Adrenal gland (tissue), 12 donors: ENCODE measurements around the gene TCEA2. TPM values are rescaled to one million over a fixed set of nuclear protein-coding genes. Genes with fewer than 3 reads are reported as not detected.

Experiments used
- DNase-seq, 7 donors: peaks; one replicate each; pipeline ENCODE4 v3.0.0-alpha.2; 2019 to 2020
- H3K27ac ChIP-seq, 5 donors: fragments of 200-600 bp; sonication (generic) in 4 of 5; 1 replicate in 3 of 5; 2 replicates in 2 of 5; pipeline versions ENCODE4 v1.5.1 to v1.8.0; 2016 to 2020; ENCODE audit warnings: mild to moderate bottlenecking in 1 of 5
- H3K27me3 ChIP-seq: fragments of 200-600 bp; 2 replicates; pipeline ENCODE4 v1.8.0; 2021
- H3K36me3 ChIP-seq, 2 donors: fragments of 200-600 bp; replicated peaks in 1 of 2; 1 replicate in 1 of 2; 2 replicates in 1 of 2; pipeline versions ENCODE4 v1.5.1 to v1.8.0; 2018 to 2022
- H3K4me1 ChIP-seq, 2 donors: fragments of 200-600 bp; replicated peaks in 1 of 2; 1 replicate in 1 of 2; 2 replicates in 1 of 2; pipeline versions ENCODE4 v1.5.1 to v1.8.0; 2018 to 2021
- H3K4me3 ChIP-seq, 4 donors: fragments of 200-600 bp; sonication (generic) in 3 of 4; one replicate each; pipeline ENCODE4 v1.5.1; 2016 to 2018
- H3K9me3 ChIP-seq, 3 donors: fragments of 200-600 bp; sonication (generic) in 1 of 3; replicated peaks in 1 of 3; 1 replicate in 2 of 3; 2 replicates in 1 of 3; pipeline versions ENCODE4 v1.5.1 to v1.8.0; 2016 to 2021
- POLR2A ChIP-seq, 2 donors: fragments of 450-650 bp; IDR thresholded peaks; one replicate each; pipeline ENCODE4 v1.6.1; 2017; ENCODE audit warnings: antibody characterized with exemption in 2 of 2, mild to moderate bottlenecking in 2 of 2, moderate library complexity in 1 of 2
- WGBS, 4 donors: extraction: QIAGEN DNeasy Blood & Tissue Kit in 2 of 4; methylation state at CpG; one replicate each; pipeline versions ENCODE4 v1.1.5 to v1.1.7; 2013 to 2017; 5-methylcytosine and 5-hydroxymethylcytosine counted together
- intact Hi-C, 2 donors: fragments of 100-400 bp; cut with DNase I; formaldehyde crosslinking; loops; one replicate each; pipeline versions ENCODE4 v1.14.1 to v1.15.0; 2022 to 2023
- polyA plus RNA-seq, 3 donors: library from polyadenylated mRNA; stranded (reverse); fragments of 200-250 nt in 2 of 3; fragments of 350-450 nt in 1 of 3; fragmentation: Illumina TruSeq in 1 of 3; extraction: RNeasy Lipid Tissue Mini Kit (QIAGEN cat#74804) in 1 of 3; gene quantifications; one replicate each; pipeline ENCODE4 v1.2.3, GENCODE V29; 2013 to 2014
- total RNA-seq, 9 donors: library from RNA; depleted of rRNA in 4 of 9; stranded (reverse); fragments of >200 nt in 4 of 9; fragments of 120-200 nt in 1 of 9; fragmentation: NEBNext Ultra II Directional in 1 of 9; extraction: Animal tissue kit (Norgen Biotek cat#: 25700) in 1 of 9; gene quantifications; one replicate each; pipeline versions ENCODE4 v1.1.0 to v1.2.4, GENCODE V29; 2013 to 2023
- TF ChIP-seq, protein P1 (sequence below), 6 experiments: fragments of 450-650 bp in 4 of 6; fragments of 200-600 bp in 2 of 6; sonication (generic) in 1 of 6; IDR thresholded peaks; 1 replicate in 5 of 6; 2 replicates in 1 of 6; pipeline versions ENCODE4 v1.5.1 to v1.8.0; 2016 to 2021; ENCODE audit warnings: antibody characterized with exemption in 6 of 6, mild to moderate bottlenecking in 2 of 6, moderate library complexity in 1 of 6
- donor health status: healthy with polysubstance abuse.
- donor health status: Bipolar disorder and iron deficiency.
- donor health status: DM: yes; HTN: yes; CAD: no.
- donor health status: DM: no; HTN: no; CAD: no.
- donor health status: DM: no; HTN: no; CAD: no.
- donor health status: DM: yes; HTN: yes; CAD: no.

The TCEA2 gene
- total and polyA plus RNA-seq, 12 donors: 12.6 to 184 (median 53.7) TPM

DNA sequence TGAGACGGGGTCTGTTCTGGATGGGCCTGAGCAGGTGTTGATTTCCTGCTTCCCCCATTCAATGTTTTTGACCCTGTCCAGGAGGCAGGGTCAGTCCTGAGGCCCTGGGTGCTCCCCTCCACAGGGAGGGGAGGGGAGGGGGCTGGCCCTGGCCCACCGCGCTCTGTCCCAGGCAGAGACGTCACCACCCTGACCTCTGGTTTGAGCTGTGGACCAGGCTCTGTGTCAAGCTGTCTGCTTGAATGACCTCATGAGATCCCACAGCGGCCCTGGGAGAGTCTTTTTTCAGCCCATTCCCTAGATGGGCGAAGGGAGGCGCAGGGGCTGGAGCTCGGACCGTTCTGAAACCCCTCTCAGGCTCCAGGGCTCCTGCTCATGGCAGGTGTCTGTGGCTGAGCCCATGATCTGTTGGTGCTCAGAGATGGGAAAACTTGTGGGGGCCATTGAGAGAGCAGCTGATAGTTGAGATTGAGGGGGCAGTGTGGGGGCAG lies 30.1 kb downstream of the TCEA2 start:
- H3K4me1 ChIP-seq: no peaks in the 10 kb centered on the region
- H3K27ac ChIP-seq: no peak overlapping the region
- WGBS, 4 donors: 54 to 62% (median 59%) methylated on average over 5 to 9 of the region's 9 CpGs
- no peak for TF ChIP-seq POLR2A (IDR thresholded peaks at IDR 0.05)
- TF ChIP-seq, protein P1, sequence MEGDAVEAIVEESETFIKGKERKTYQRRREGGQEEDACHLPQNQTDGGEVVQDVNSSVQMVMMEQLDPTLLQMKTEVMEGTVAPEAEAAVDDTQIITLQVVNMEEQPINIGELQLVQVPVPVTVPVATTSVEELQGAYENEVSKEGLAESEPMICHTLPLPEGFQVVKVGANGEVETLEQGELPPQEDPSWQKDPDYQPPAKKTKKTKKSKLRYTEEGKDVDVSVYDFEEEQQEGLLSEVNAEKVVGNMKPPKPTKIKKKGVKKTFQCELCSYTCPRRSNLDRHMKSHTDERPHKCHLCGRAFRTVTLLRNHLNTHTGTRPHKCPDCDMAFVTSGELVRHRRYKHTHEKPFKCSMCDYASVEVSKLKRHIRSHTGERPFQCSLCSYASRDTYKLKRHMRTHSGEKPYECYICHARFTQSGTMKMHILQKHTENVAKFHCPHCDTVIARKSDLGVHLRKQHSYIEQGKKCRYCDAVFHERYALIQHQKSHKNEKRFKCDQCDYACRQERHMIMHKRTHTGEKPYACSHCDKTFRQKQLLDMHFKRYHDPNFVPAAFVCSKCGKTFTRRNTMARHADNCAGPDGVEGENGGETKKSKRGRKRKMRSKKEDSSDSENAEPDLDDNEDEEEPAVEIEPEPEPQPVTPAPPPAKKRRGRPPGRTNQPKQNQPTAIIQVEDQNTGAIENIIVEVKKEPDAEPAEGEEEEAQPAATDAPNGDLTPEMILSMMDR (IDR thresholded peaks at IDR 0.05): no peak
- no peak for DNase-seq
- no peaks in the 10 kb centered on the region for H3K27me3 ChIP-seq
- no peak overlapping the region for H3K4me3 ChIP-seq
- H3K9me3 ChIP-seq: no peaks in the 10 kb centered on the region
- no peaks in the 10 kb centered on the region for H3K36me3 ChIP-seq
- intact Hi-C loops: no loop called here

DNA sequence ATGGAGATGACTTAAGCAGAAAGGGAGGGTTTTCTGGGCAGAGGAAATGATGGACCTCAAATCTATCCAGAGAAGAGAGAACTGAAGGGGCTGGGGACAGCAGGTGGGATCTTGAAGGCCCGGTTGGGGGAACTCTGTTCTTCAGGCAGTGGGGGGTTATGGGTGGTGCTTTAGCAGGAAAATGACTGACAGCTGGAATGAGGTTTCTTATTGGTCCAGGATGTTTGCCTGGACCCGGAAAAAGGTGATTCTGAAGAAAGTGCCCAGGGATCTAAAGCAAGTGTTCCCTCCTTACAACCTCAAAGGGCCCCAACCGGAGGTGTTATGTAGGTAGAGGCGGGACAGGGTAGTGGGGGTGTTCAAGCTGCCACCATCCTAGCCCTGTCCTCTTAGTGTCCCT lies 32.5 kb downstream of the TCEA2 start:
- Histone ChIP-seq H3K4me3 (no peak overlapping the region), H3K27me3 (no peaks in the 10 kb centered on the region), H3K27ac (no peak overlapping the region), H3K36me3 (no peaks in the 10 kb centered on the region), H3K4me1 (no peaks in the 10 kb centered on the region), H3K9me3 (no peaks in the 10 kb centered on the region)
- intact Hi-C loops: no loop called here
- WGBS, 4 donors: 73 to 90% (median 84%) methylated on average over 4 of the region's 4 CpGs
- DNase-seq: no peak
- TF ChIP-seq POLR2A (IDR thresholded peaks at IDR 0.05): no peak
- TF ChIP-seq, protein P1 (IDR thresholded peaks at IDR 0.05): no peak

DNA sequence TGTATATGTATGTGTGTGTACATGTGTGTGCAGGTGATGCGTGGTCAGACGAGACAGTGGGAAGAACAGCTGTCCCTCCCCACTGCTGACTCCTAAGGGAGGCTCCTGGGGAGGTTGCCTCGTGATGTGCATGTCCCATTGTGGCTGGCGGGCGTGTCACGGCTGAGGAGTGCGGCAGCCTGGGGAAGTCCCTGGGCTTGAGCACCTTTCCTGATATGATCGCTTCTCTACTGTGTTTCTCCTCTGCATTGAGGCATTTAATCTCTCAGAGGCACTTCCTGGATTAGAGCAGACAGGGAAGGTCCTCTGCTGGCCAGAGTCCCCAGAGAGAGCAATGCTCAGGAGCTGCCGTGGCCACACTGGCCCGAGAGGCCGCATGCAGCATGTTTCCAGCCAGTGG lies 32.9 kb downstream of the TCEA2 start:
- no peak overlapping the region for H3K4me3 ChIP-seq
- no peak for DNase-seq
- H3K27me3 ChIP-seq: no peaks in the 10 kb centered on the region
- WGBS, 4 donors: 85 to 95% (median 90%) methylated on average over 3 to 11 of the region's 11 CpGs
- H3K4me1 ChIP-seq: no peaks in the 10 kb centered on the region
- H3K27ac ChIP-seq: no peak overlapping the region
- no peaks in the 10 kb centered on the region for H3K36me3 ChIP-seq
- H3K9me3 ChIP-seq: no peaks in the 10 kb centered on the region
- no peak for TF ChIP-seq POLR2A (IDR thresholded peaks at IDR 0.05)
- TF ChIP-seq, protein P1 (IDR thresholded peaks at IDR 0.05): no peak
- intact Hi-C loops: no loop called here

DNA sequence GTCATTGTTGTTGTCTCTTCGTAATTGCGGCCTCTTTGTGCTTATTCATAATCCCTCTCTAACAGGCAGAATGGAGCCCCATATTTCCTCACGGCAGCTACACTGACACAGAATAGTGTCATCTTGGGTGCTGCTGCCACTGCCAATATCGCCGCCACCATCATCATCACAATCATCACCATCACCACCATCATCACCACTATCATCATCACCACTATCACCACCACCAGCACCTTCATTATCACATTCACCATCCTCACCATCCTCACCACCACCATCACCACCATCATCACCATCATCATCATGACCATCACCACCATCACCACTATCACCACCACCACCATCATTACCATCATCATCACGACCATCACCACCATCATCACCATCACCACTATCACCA lies 33.5 kb downstream of the TCEA2 start:
- H3K36me3 ChIP-seq: no peaks in the 10 kb centered on the region
- WGBS, 4 donors: 64 to 85% (median 82%) methylated on average over 6 of the region's 6 CpGs
- intact Hi-C loops: no loop called here

More for the DNA sequence above, 33.5 kb downstream of the TCEA2 start:
- no peak for DNase-seq
- H3K27ac ChIP-seq: no peak overlapping the region
- H3K4me1 ChIP-seq: no peaks in the 10 kb centered on the region
- no peak overlapping the region for H3K4me3 ChIP-seq
- TF ChIP-seq POLR2A (IDR thresholded peaks at IDR 0.05): no peak
- TF ChIP-seq, protein P1 (IDR thresholded peaks at IDR 0.05): no peak
- no peaks in the 10 kb centered on the region for H3K9me3 ChIP-seq
- H3K27me3 ChIP-seq: peaks cover under 1% of the 10 kb centered on the region
